Hepatocyte (in vitro differentiated cells): ENCODE measurements around the gene PADI4. TPM values are rescaled to one million over a fixed set of nuclear protein-coding genes. Genes with fewer than 3 reads are reported as not detected.

Experiments used
- DNase-seq: peaks from one replicate; pipeline ENCODE4 v3.0.0-alpha.2; 2016; ENCODE audit warnings: low spot score
- H2AFZ ChIP-seq: fragments of 200-600 bp; sonication (generic); 2 replicates; pipeline ENCODE4 v1.6.0; 2016; ENCODE audit warnings: antibody characterized with exemption, mild to moderate bottlenecking
- H3K27ac ChIP-seq: fragments of 200-600 bp; sonication (generic); 2 replicates; pipeline ENCODE4 v1.5.1; 2016; ENCODE audit warnings: mild to moderate bottlenecking
- H3K27me3 ChIP-seq: fragments of 200-600 bp; sonication (generic); 2 replicates; pipeline ENCODE4 v1.6.1; 2016
- H3K36me3 ChIP-seq: fragments of 200-600 bp; sonication (generic); replicated peaks from 2 replicates; pipeline ENCODE4 v1.5.1; 2016; ENCODE audit warnings: low read depth; ENCODE audit not compliant: insufficient read depth
- H3K4me1 ChIP-seq: fragments of 200-600 bp; sonication (generic); 2 replicates; pipeline ENCODE4 v1.5.1; 2016; ENCODE audit warnings: mild to moderate bottlenecking, moderate library complexity; ENCODE audit not compliant: insufficient read depth
- H3K4me2 ChIP-seq: fragments of 200-600 bp; sonication (generic); 2 replicates; pipeline ENCODE4 v1.6.0; 2016
- H3K4me3 ChIP-seq: fragments of 200-600 bp; sonication (generic); 2 replicates; pipeline ENCODE4 v1.5.1; 2016; ENCODE audit warnings: mild to moderate bottlenecking
- H3K79me2 ChIP-seq: fragments of 200-600 bp; sonication (generic); 2 replicates; pipeline ENCODE4 v1.6.0; 2017; ENCODE audit warnings: mild to moderate bottlenecking
- H3K9me2 ChIP-seq: fragments of 200-600 bp; sonication (generic); replicated peaks from 2 replicates; pipeline ENCODE4 v1.6.0; 2017; ENCODE audit warnings: mild to moderate bottlenecking; ENCODE audit not compliant: insufficient read depth
- H3K9me3 ChIP-seq: fragments of 200-600 bp; sonication (generic); 2 replicates; pipeline ENCODE4 v1.5.1; 2016; ENCODE audit warnings: low read depth, mild to moderate bottlenecking
- H4K20me1 ChIP-seq: fragments of 200-600 bp; sonication (generic); 2 replicates; pipeline ENCODE4 v1.6.0; 2016; ENCODE audit warnings: mild to moderate bottlenecking; ENCODE audit not compliant: insufficient read depth, poor library complexity, severe bottlenecking
- EZH2 ChIP-seq: fragments of 200-600 bp; sonication (generic); IDR thresholded peaks from 2 replicates; pipeline ENCODE4 v1.6.1; 2016; ENCODE audit warnings: antibody characterized with exemption, mild to moderate bottlenecking, borderline replicate concordance
- EZH2phosphoT487 ChIP-seq: fragments of 200-600 bp; sonication (generic); IDR thresholded peaks from one replicate; pipeline ENCODE4 v1.6.1; 2018; ENCODE audit warnings: antibody characterized with exemption, mild to moderate bottlenecking, low read depth, moderate library complexity; ENCODE audit not compliant: unreplicated experiment, severe bottlenecking
- WGBS: methylation state at CpG from one replicate; pipeline ENCODE4 v1.1.6; 2016; ENCODE audit warnings: low lambda C conversion rate; ENCODE audit errors: missing lambda C conversion rate; 5-methylcytosine and 5-hydroxymethylcytosine counted together
- polyA plus RNA-seq: library from polyadenylated mRNA; unstranded; fragments of >200 nt; fragmentation: Nextera tagmentation; extraction: Ambion mirVana; gene quantifications from 2 replicates; pipeline ENCODE4 v1.2.1, GENCODE V29; 2016
- total RNA-seq: library from RNA; depleted of rRNA; stranded (reverse); fragments of >200 nt; gene quantifications from 2 replicates; pipeline ENCODE4 v1.2.3, GENCODE V29; 2014
- TF ChIP-seq, protein P1 (sequence below): fragments of 200-600 bp; sonication (generic); IDR thresholded peaks from 2 replicates; pipeline ENCODE4 v1.5.1; 2016; ENCODE audit warnings: antibody characterized with exemption, mild to moderate bottlenecking; ENCODE audit not compliant: poor library complexity

The PADI4 gene
- total and polyA plus RNA-seq, 2 experiments from 2014 or later = not detected

- H3K79me2 ChIP-seq = no peaks in the 10 kb centered on the region
Measured at GRCh38 chr1:17350928-17351446, 43.0 kb downstream of the PADI4 start.

GRCh38 chr1:17351598-17352324 is 43.8 kb downstream of the PADI4 start:
- H2AFZ ChIP-seq = no peak overlapping the region
- H3K9me2 ChIP-seq = no peaks in the 10 kb centered on the region
- H3K9me3 ChIP-seq = no peaks in the 10 kb centered on the region
- TF ChIP-seq EZH2phosphoT487 (no peak), EZH2 (no peak)
- TF ChIP-seq, protein P1, sequence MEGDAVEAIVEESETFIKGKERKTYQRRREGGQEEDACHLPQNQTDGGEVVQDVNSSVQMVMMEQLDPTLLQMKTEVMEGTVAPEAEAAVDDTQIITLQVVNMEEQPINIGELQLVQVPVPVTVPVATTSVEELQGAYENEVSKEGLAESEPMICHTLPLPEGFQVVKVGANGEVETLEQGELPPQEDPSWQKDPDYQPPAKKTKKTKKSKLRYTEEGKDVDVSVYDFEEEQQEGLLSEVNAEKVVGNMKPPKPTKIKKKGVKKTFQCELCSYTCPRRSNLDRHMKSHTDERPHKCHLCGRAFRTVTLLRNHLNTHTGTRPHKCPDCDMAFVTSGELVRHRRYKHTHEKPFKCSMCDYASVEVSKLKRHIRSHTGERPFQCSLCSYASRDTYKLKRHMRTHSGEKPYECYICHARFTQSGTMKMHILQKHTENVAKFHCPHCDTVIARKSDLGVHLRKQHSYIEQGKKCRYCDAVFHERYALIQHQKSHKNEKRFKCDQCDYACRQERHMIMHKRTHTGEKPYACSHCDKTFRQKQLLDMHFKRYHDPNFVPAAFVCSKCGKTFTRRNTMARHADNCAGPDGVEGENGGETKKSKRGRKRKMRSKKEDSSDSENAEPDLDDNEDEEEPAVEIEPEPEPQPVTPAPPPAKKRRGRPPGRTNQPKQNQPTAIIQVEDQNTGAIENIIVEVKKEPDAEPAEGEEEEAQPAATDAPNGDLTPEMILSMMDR = no peak
- no peaks in the 10 kb centered on the region for H3K79me2 ChIP-seq
- H3K4me2 ChIP-seq = no peak overlapping the region
- no peak for DNase-seq
- H4K20me1 ChIP-seq = no peaks in the 10 kb centered on the region
- no peaks in the 10 kb centered on the region for H3K36me3 ChIP-seq
- no peaks in the 10 kb centered on the region for H3K4me1 ChIP-seq
- no peak overlapping the region for H3K27ac ChIP-seq
- 92% methylated on average over 5 of the region's 8 CpGs for WGBS
- H3K4me3 ChIP-seq = no peak overlapping the region
- H3K27me3 ChIP-seq = no peaks in the 10 kb centered on the region

More at GRCh38 chr1:17350928-17351446, 43.0 kb downstream of the PADI4 start:
- Histone ChIP-seq H3K36me3 (no peaks in the 10 kb centered on the region), H3K27me3 (no peaks in the 10 kb centered on the region), H3K9me2 (no peaks in the 10 kb centered on the region), H3K4me3 (no peak overlapping the region), H2AFZ (no peak overlapping the region), H3K27ac (no peak overlapping the region), H3K9me3 (no peaks in the 10 kb centered on the region), H3K4me1 (no peaks in the 10 kb centered on the region), H4K20me1 (no peaks in the 10 kb centered on the region), H3K4me2 (no peak overlapping the region)
- DNase-seq = no peak
- no peak for TF ChIP-seq EZH2phosphoT487
- TF ChIP-seq, protein P1 = no peak
- TF ChIP-seq EZH2 = no peak
- WGBS = 82% methylated on average over 6 of the region's 7 CpGs

GRCh38 chr1:17352419-17352909 is 44.5 kb downstream of the PADI4 start:
- H3K27ac ChIP-seq = no peak overlapping the region
- H3K9me3 ChIP-seq = no peaks in the 10 kb centered on the region
- H3K4me2 ChIP-seq = no peak overlapping the region
- H3K4me1 ChIP-seq = no peaks in the 10 kb centered on the region
- no peaks in the 10 kb centered on the region for H4K20me1 ChIP-seq
- WGBS = 86% methylated on average over 8 of the region's 8 CpGs
- H3K9me2 ChIP-seq = no peaks in the 10 kb centered on the region
- no peak overlapping the region for H3K4me3 ChIP-seq
- H2AFZ ChIP-seq = no peak overlapping the region
- no peak for DNase-seq
- TF ChIP-seq, protein P1 = no peak
- no peak for TF ChIP-seq EZH2phosphoT487
- no peak for TF ChIP-seq EZH2
- no peaks in the 10 kb centered on the region for H3K36me3 ChIP-seq
- no peaks in the 10 kb centered on the region for H3K79me2 ChIP-seq
- H3K27me3 ChIP-seq = no peaks in the 10 kb centered on the region
